Fibroblast of lung (primary cell): Measurements from ENCODE around the gene PLXNA4. TPM values are rescaled to one million over a fixed set of nuclear protein-coding genes. Genes with fewer than 3 reads are reported as not detected.

Source experiments
- DNase-seq, 2 donors: peaks; one replicate each; pipeline versions ENCODE4 v3.0.0 to v3.0.0-alpha.2; 2010; ENCODE audit warnings: low read depth in 2 of 2
- H2AFZ ChIP-seq: 2 replicates; pipeline ENCODE4 v1.5.1; 2012; ENCODE audit warnings: low read length, control low read depth, inconsistent platforms
- H3K27ac ChIP-seq: 2 replicates; pipeline ENCODE4 v1.5.1; 2011; ENCODE audit warnings: low read length, control low read depth; ENCODE audit not compliant: insufficient read depth
- H3K27me3 ChIP-seq: 2 replicates; pipeline ENCODE4 v1.5.1; 2011; ENCODE audit warnings: mild to moderate bottlenecking, low read length; ENCODE audit not compliant: control insufficient read depth, insufficient read depth
- H3K36me3 ChIP-seq: 2 replicates; pipeline ENCODE4 v1.5.1; 2011; ENCODE audit warnings: low read length; ENCODE audit not compliant: control insufficient read depth, insufficient read depth
- H3K4me1 ChIP-seq: 2 replicates; pipeline ENCODE4 v1.5.1; 2011; ENCODE audit warnings: low read length; ENCODE audit not compliant: control insufficient read depth, insufficient read depth; ENCODE audit errors: extremely low read depth
- H3K4me2 ChIP-seq: 2 replicates; pipeline ENCODE4 v1.5.1; 2011; ENCODE audit warnings: low read length, control low read depth; ENCODE audit not compliant: insufficient read depth; ENCODE audit errors: extremely low read depth
- H3K4me3 ChIP-seq, 4 experiments: fragments of 200-600 bp in 1 of 4; sonication (generic) in 1 of 4; replicated peaks in 1 of 4; 2 replicates each; pipeline ENCODE4 v1.5.1; 2011 to 2016; ENCODE audit warnings: low read length in 4 of 4, low read depth in 3 of 4, mild to moderate bottlenecking in 3 of 4, control low read depth in 2 of 4, inconsistent platforms in 1 of 4, mixed read lengths in 1 of 4; ENCODE audit not compliant: insufficient read depth in 1 of 4; ENCODE audit errors: control extremely low read depth in 1 of 4
- H3K79me2 ChIP-seq: 2 replicates; pipeline ENCODE4 v1.5.1; 2012; ENCODE audit warnings: mild to moderate bottlenecking, low read length, inconsistent platforms; ENCODE audit not compliant: control insufficient read depth, insufficient read depth
- H3K9ac ChIP-seq: 2 replicates; pipeline ENCODE4 v1.5.1; 2011; ENCODE audit warnings: mild to moderate bottlenecking, low read length, control low read depth; ENCODE audit not compliant: insufficient read depth
- H3K9me3 ChIP-seq: 2 replicates; pipeline ENCODE4 v1.5.1; 2012; ENCODE audit warnings: low read depth, low read length; ENCODE audit not compliant: control insufficient read depth, insufficient read depth
- H4K20me1 ChIP-seq: 2 replicates; pipeline ENCODE4 v1.5.1; 2011; ENCODE audit warnings: low read length; ENCODE audit not compliant: control insufficient read depth, insufficient read depth; ENCODE audit errors: extremely low read depth
- EZH2 ChIP-seq: IDR thresholded peaks from 2 replicates; pipeline ENCODE4 v1.5.1; 2012; ENCODE audit warnings: low read length, control low read depth, mild to moderate bottlenecking; ENCODE audit errors: missing control alignments
- polyA plus RNA-seq, 2 donors: library from polyadenylated mRNA; depleted of rRNA in 1 of 2; stranded (reverse) in 1 of 2; unstranded in 1 of 2; fragments of >200 nt; gene quantifications; 2 replicates each; pipeline ENCODE4 v1.2.1, GENCODE V29; 2011 to 2012; ENCODE audit warnings: missing spikeins in 1 of 2
- total RNA-seq: library from RNA; depleted of rRNA; stranded (reverse); fragments of >200 nt; gene quantifications from 2 replicates; pipeline ENCODE4 v1.2.1, GENCODE V29; 2014
- TF ChIP-seq, protein P1 (sequence below), 2 donors: IDR thresholded peaks in 1 of 2; conservative IDR thresholded peaks in 1 of 2; 1 replicate in 1 of 2; 2 replicates in 1 of 2; pipeline ENCODE4 v1.5.1; 2011 to 2012; ENCODE audit warnings: low read length in 2 of 2, control low read depth in 1 of 2, inconsistent platforms in 1 of 2, low read depth in 1 of 2, mild to moderate bottlenecking in 1 of 2

The PLXNA4 gene
- total and polyA plus RNA-seq, 2 donors (not counting 1 experiment from before 2014, with no cell fraction given) = 1.2 to 1.5 TPM

- no peaks in the 10 kb centered on the region for H3K79me2 ChIP-seq
- H3K9me3 ChIP-seq = no peaks in the 10 kb centered on the region
- H3K27ac ChIP-seq = no peak overlapping the region
- H3K4me3 ChIP-seq = no peak overlapping the region
- no peaks in the 10 kb centered on the region for H3K4me1 ChIP-seq
- peaks cover 4% of the 10 kb centered on the region for H3K27me3 ChIP-seq
- no peaks in the 10 kb centered on the region for H4K20me1 ChIP-seq
- H3K4me2 ChIP-seq = no peak overlapping the region
- DNase-seq = no peak
- H3K9ac ChIP-seq = no peak overlapping the region
- TF ChIP-seq, protein P1, sequence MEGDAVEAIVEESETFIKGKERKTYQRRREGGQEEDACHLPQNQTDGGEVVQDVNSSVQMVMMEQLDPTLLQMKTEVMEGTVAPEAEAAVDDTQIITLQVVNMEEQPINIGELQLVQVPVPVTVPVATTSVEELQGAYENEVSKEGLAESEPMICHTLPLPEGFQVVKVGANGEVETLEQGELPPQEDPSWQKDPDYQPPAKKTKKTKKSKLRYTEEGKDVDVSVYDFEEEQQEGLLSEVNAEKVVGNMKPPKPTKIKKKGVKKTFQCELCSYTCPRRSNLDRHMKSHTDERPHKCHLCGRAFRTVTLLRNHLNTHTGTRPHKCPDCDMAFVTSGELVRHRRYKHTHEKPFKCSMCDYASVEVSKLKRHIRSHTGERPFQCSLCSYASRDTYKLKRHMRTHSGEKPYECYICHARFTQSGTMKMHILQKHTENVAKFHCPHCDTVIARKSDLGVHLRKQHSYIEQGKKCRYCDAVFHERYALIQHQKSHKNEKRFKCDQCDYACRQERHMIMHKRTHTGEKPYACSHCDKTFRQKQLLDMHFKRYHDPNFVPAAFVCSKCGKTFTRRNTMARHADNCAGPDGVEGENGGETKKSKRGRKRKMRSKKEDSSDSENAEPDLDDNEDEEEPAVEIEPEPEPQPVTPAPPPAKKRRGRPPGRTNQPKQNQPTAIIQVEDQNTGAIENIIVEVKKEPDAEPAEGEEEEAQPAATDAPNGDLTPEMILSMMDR (conservative IDR thresholded peaks at IDR 0.05 in 1 of 2, IDR thresholded peaks at IDR 0.05 in 1 of 2; ENCODE audit: low read depth in 1 of 2, low read length in 2 of 2) = no peak
- TF ChIP-seq EZH2 = no peak
- no peaks in the 10 kb centered on the region for H3K36me3 ChIP-seq
- no peak overlapping the region for H2AFZ ChIP-seq
Observed at GRCh38 chr7:132090444-132090843, 485.8 kb downstream of the PLXNA4 start.

DNA sequence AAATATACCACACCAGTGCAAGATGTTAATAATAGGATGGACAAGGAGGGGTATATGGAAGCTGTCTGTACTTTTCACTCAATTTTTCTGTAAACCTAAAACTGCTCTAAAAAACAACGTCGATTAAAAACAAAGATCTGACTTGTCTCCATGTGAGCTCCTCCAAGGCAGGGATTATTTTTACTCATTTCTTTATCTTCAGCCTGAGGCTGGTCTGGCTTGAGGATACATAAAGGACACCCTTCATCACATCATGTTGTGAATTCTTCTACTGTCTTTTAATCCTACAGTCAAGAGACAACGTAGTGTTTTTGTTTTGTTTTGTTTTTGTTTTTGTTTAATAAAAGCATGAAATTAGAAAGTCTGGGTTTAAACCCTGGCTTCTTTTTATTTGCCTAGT lies 486.9 kb downstream of the PLXNA4 start:
- H3K27ac ChIP-seq = no peak overlapping the region
- TF ChIP-seq, protein P1 (conservative IDR thresholded peaks at IDR 0.05 in 1 of 2, IDR thresholded peaks at IDR 0.05 in 1 of 2; ENCODE audit: low read depth in 1 of 2, low read length in 2 of 2) = no peak
- no peak for TF ChIP-seq EZH2
- H3K4me2 ChIP-seq = no peak overlapping the region
- H3K9me3 ChIP-seq = no peaks in the 10 kb centered on the region
- H3K36me3 ChIP-seq = no peaks in the 10 kb centered on the region
- H3K4me1 ChIP-seq = no peaks in the 10 kb centered on the region
- H3K9ac ChIP-seq = no peak overlapping the region
- DNase-seq = no peak
- no peaks in the 10 kb centered on the region for H4K20me1 ChIP-seq
- no peaks in the 10 kb centered on the region for H3K79me2 ChIP-seq
- H3K4me3 ChIP-seq = no peak overlapping the region
- H2AFZ ChIP-seq = no peak overlapping the region
- H3K27me3 ChIP-seq = peaks cover 3% of the 10 kb centered on the region

GRCh38 chr7:132087421-132087820 lies 488.8 kb downstream of the PLXNA4 start:
- Histone ChIP-seq H3K4me2 (no peak overlapping the region), H2AFZ (no peak overlapping the region), H3K36me3 (no peaks in the 10 kb centered on the region), H3K27ac (no peak overlapping the region), H3K27me3 (no peaks in the 10 kb centered on the region), H3K9ac (no peak overlapping the region), H3K4me1 (no peaks in the 10 kb centered on the region), H4K20me1 (no peaks in the 10 kb centered on the region), H3K79me2 (no peaks in the 10 kb centered on the region), H3K4me3 (no peak overlapping the region), H3K9me3 (no peaks in the 10 kb centered on the region)
- TF ChIP-seq, protein P1 (conservative IDR thresholded peaks at IDR 0.05 in 1 of 2, IDR thresholded peaks at IDR 0.05 in 1 of 2; ENCODE audit: low read depth in 1 of 2, low read length in 2 of 2) = no peak
- TF ChIP-seq EZH2 = no peak
- no peak for DNase-seq
